HPDE6-E6E7 (cell line): ENCODE measurements around the gene CARMIL3.

ENCODE experiments used
- DNase-seq: peaks from one replicate; pipeline ENCODE4 v3.0.0; 2011; ENCODE audit warnings: missing footprints; ENCODE audit errors: extremely low spot score

Gene CARMIL3

GRCh38 chr14:24075485-24076301 lies 23.9 kb downstream of the CARMIL3 start:
- DNase-seq: no peak

- no peak for DNase-seq
Observed at GRCh38 chr14:24076302-24076601, 24.4 kb downstream of the CARMIL3 start.

- DNase-seq: no peak
Observed at GRCh38 chr14:24077086-24077485, 25.3 kb downstream of the CARMIL3 start.

GRCh38 chr14:24078146-24078545 lies 26.3 kb downstream of the CARMIL3 start:
- no peak for DNase-seq

GRCh38 chr14:24079491-24080141 lies 27.8 kb downstream of the CARMIL3 start:
- DNase-seq: no peak

- DNase-seq: no peak
Observed at GRCh38 chr14:24080142-24080530, 28.3 kb downstream of the CARMIL3 start.

GRCh38 chr14:24080888-24081738 lies 29.3 kb downstream of the CARMIL3 start:
- DNase-seq: peak; percentile 51

GRCh38 chr14:24081739-24082211 lies 30.0 kb downstream of the CARMIL3 start:
- no peak for DNase-seq

GRCh38 chr14:24082411-24083080 lies 30.7 kb downstream of the CARMIL3 start:
- no peak for DNase-seq

GRCh38 chr14:24083462-24083861 lies 31.7 kb downstream of the CARMIL3 start:
- DNase-seq: no peak

- no peak for DNase-seq
Observed at GRCh38 chr14:24084440-24084839, 32.6 kb downstream of the CARMIL3 start.

GRCh38 chr14:24085215-24085614 lies 33.4 kb downstream of the CARMIL3 start:
- no peak for DNase-seq

GRCh38 chr14:24086193-24086955 lies 34.6 kb downstream of the CARMIL3 start:
- DNase-seq: no peak

GRCh38 chr14:24087004-24087403 lies 35.2 kb downstream of the CARMIL3 start:
- DNase-seq: no peak

- no peak for DNase-seq
Observed at GRCh38 chr14:24088095-24088494, 36.3 kb downstream of the CARMIL3 start.

- DNase-seq: no peak
Observed at GRCh38 chr14:24089890-24090289, 38.1 kb downstream of the CARMIL3 start.

GRCh38 chr14:24092110-24092504 lies 40.3 kb downstream of the CARMIL3 start:
- no peak for DNase-seq

GRCh38 chr14:24092505-24093206 lies 40.8 kb downstream of the CARMIL3 start:
- DNase-seq: no peak

- DNase-seq: no peak
Observed at GRCh38 chr14:24093207-24093900, 41.5 kb downstream of the CARMIL3 start.
